ENCODE results near the gene KCNH5.
"Not testable (repeated sequence)": the region's sequence is repeated elsewhere in the genome, so short reads cannot be mapped to it uniquely, and the experiment has no call there.

Gene KCNH5

DNA sequence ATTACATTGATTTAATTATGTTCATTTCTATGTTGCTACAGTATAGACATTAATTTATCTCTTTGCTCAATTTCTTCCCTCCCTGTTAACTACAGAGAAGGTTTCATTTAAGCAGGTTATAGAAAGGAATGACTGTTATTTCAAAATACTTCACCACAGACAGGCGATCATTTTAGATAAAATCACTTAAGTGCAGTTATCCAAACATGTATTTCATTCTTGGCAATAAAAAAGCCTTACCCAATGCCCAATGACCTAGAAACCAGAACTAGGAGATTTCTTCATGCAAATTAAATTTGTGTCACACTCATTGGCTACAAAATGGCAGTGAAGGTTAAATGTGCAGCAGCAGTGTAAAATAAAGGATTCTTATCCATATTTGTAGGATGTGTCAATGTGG is 266.4 kb downstream of the KCNH5 start:
- in situ Hi-C loops (cut with MboI; ENCODE audit: low sequenced_read_pairs, unreplicated experiment) = no loop called here
- DNase-seq (ENCODE audit: low spot score) = no peak
- TF ChIP-seq, protein P1, sequence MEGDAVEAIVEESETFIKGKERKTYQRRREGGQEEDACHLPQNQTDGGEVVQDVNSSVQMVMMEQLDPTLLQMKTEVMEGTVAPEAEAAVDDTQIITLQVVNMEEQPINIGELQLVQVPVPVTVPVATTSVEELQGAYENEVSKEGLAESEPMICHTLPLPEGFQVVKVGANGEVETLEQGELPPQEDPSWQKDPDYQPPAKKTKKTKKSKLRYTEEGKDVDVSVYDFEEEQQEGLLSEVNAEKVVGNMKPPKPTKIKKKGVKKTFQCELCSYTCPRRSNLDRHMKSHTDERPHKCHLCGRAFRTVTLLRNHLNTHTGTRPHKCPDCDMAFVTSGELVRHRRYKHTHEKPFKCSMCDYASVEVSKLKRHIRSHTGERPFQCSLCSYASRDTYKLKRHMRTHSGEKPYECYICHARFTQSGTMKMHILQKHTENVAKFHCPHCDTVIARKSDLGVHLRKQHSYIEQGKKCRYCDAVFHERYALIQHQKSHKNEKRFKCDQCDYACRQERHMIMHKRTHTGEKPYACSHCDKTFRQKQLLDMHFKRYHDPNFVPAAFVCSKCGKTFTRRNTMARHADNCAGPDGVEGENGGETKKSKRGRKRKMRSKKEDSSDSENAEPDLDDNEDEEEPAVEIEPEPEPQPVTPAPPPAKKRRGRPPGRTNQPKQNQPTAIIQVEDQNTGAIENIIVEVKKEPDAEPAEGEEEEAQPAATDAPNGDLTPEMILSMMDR (IDR thresholded peaks at IDR 0.05; ENCODE audit: borderline replicate concordance, control extremely low read depth, extremely low read depth, insufficient read depth, missing control alignments) = no peak

DNA sequence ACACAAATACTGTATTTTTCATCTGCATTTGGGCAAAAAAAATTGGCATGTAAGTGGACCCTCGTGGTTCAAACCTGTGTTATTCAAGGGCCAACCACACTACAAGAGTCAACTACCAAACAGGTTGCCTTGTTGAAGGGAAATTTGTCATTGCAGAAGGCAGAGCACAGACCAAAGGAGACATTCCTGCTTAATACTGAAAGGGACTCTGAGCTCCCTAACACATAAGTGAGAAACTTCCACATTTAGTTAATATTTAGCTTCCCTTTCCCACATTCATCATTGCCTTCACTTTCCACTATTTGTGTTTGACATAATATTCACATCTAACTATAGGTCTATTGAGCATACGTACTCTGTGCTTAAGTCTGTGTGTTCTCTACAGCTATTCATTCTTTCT is 266.9 kb downstream of the KCNH5 start:
- no peak for DNase-seq (ENCODE audit: low spot score)
- in situ Hi-C loops (cut with MboI; ENCODE audit: low sequenced_read_pairs, unreplicated experiment) = no loop called here
- TF ChIP-seq, protein P1 (IDR thresholded peaks at IDR 0.05; ENCODE audit: borderline replicate concordance, control extremely low read depth, extremely low read depth, insufficient read depth, missing control alignments) = no peak

DNA sequence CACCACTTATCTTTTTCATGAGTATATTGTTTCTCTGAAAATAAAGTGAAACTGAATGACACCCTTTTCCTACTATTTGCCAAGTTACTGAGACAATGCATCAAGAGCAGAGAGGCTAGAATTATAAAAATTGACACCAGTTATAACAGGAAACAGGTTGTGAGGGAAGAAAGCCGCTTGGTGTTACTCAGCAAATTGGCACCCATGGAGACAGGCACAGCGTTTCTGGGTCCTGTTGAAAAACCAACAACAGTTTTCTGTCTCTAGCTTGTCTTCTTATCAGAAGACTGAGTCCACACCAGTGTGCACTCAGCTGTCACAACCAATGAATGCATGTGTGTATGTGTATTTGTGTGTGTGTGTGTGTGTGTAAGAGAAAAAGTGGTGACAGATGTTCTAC is 267.7 kb downstream of the KCNH5 start:
- TF ChIP-seq, protein P1 (IDR thresholded peaks at IDR 0.05; ENCODE audit: borderline replicate concordance, control extremely low read depth, extremely low read depth, insufficient read depth, missing control alignments) = no peak
- in situ Hi-C loops (cut with MboI; ENCODE audit: low sequenced_read_pairs, unreplicated experiment) = no loop called here
- DNase-seq (ENCODE audit: low spot score) = no peak

DNA sequence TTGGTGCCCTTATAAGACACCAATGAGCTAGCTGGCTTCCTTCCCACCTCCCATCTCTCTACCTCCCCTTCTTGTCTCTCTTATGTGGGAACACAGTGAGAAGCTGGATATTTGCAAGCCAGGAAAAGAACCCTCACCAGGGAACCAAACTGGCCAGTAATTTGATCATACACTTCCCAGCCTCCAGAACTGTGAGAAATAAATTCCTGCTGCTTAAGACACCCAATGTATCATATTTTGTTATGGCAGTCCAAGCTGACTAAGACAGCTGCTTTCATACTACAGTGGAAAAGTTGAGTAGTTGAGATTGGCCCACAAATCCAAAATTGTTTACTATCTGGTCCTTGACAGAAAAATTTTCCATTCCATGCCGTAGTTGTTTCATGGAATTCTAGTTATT is 269.0 kb downstream of the KCNH5 start:
- DNase-seq (ENCODE audit: low spot score) = no peak
- in situ Hi-C loops (cut with MboI; ENCODE audit: low sequenced_read_pairs, unreplicated experiment) = no loop called here
- TF ChIP-seq, protein P1 (IDR thresholded peaks at IDR 0.05; ENCODE audit: borderline replicate concordance, control extremely low read depth, extremely low read depth, insufficient read depth, missing control alignments) = no peak

DNA sequence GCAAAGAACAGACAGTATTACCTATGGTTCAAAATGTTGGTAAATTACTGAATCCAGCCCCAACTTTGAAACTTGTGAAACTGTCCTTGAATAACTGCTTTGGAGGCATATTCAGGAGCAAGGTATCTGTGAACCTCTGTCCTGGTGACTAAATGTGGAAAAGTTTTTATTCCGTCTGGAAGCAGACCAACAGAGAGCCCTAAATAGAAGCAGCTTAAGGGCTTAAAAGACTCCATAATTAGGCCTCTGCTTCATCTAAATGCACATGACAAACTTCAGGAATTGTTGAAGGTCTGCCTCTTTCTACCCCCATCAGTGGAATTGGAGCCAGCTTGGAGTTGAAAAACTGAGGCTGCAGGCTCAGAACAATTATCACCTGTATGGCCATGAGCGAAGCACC is 276.5 kb downstream of the KCNH5 start:
- in situ Hi-C loops (cut with MboI; ENCODE audit: low sequenced_read_pairs, unreplicated experiment) = no loop called here
- TF ChIP-seq, protein P1 (IDR thresholded peaks at IDR 0.05; ENCODE audit: borderline replicate concordance, control extremely low read depth, extremely low read depth, insufficient read depth, missing control alignments) = no peak
- DNase-seq (ENCODE audit: low spot score) = no peak

DNA sequence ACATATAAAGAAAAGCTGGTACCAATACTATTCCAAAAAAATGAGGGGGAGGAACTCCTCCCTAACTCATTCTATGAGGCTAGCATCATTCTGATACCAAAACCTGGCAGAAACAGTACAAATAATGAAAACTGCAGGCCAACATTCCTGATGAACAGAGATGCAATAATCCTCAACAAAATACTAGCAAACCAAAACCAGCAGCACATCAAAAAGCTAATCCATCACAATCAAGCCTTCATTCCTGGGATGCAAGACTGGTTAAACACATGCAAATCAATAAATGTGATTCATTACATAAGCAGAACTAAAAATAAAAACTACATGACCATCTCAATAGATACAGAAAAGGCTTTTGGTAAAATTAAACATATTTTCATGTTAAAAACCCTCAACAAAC is 281.3 kb downstream of the KCNH5 start:
- DNase-seq (ENCODE audit: low spot score) = no peak
- TF ChIP-seq, protein P1 (IDR thresholded peaks at IDR 0.05; ENCODE audit: borderline replicate concordance, control extremely low read depth, extremely low read depth, insufficient read depth, missing control alignments) = no peak
- in situ Hi-C loops (cut with MboI; ENCODE audit: low sequenced_read_pairs, unreplicated experiment) = no loop called here

DNA sequence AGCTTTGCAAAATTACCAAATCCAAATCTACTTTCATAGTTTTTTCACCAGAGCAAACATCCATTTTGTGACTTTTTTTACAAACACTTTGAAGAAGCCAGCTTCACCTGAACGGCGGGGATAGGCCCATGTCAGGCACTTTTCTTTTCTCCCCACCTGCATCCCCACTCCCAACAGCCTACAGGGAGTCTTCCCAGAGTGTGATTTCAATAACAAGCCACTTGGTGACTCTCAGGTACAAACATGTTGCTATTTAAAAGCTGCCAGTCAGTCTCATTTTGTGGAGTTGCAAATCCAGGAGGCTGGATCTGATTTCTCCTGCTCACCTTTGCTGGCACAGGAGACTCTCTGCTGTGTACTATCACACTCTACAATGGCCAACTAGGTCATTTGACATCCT is 285.5 kb downstream of the KCNH5 start:
- TF ChIP-seq, protein P1 (IDR thresholded peaks at IDR 0.05; ENCODE audit: borderline replicate concordance, control extremely low read depth, extremely low read depth, insufficient read depth, missing control alignments) = no peak
- no peak for DNase-seq (ENCODE audit: low spot score)

DNA sequence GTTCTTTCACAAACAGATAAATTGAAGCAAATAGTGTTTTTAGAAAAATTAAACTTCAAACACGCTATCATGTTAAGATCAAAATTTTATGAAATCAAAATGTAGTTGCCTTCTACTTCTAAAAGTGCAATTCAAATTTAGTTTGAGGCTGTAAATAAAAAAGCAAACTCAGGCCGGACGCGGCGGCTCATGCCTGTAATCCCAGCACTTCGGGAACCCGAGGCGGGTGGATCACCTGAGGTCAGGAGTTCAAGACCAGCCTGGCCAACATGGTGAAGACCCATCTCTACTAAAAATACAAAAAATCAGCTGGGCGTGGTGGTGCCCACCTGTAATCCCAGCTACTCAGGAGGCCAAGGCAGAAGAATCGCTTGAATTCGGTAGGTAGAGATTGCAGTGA is 298.4 kb downstream of the KCNH5 start:
- DNase-seq (ENCODE audit: low spot score); in situ Hi-C loops (cut with MboI; ENCODE audit: low sequenced_read_pairs, unreplicated experiment): not testable (repeated sequence)

More for the DNA sequence above, 285.5 kb downstream of the KCNH5 start:
- in situ Hi-C loops (cut with MboI; ENCODE audit: low sequenced_read_pairs, unreplicated experiment) = no loop called here
